Mucosa of gallbladder (tissue), 1 donor: ENCODE measurements around the gene ZCCHC3. TPM values are rescaled to one million over a fixed set of nuclear protein-coding genes. Genes with fewer than 3 reads are reported as not detected.

Experiments
- DNase-seq: peaks from one replicate; pipeline ENCODE4 v3.0.0-alpha.2; 2020; ENCODE audit warnings: low spot score
- total RNA-seq: library from RNA; stranded (reverse); gene quantifications from one replicate; pipeline ENCODE4 v1.2.1, GENCODE V29; 2021
- donor health status: DM: no; HTN: no; CAD: no.

Gene ZCCHC3
- total RNA-seq, 1 donor from 2014 or later = 16.7 TPM

DNA sequence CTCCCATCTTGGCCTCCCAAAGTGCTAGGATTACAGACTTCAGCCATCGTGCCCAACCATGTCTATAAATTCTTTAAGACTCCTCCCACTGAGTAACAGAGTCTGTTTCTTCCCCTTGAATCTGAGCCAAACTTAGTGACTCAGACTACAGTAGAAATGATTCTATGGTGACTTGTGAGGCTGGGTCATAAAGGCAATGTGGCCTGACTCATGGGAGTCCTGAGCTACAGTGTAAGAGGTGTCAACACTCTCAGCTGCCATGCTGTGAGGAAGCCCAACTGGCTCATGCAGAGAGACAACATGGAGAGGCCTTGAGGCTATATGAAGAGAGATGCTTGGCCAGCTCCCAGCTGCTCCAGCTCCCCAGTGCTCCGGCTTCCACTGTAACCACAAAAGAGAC is 44.3 kb downstream of the ZCCHC3 start:
- no peak for DNase-seq

DNA sequence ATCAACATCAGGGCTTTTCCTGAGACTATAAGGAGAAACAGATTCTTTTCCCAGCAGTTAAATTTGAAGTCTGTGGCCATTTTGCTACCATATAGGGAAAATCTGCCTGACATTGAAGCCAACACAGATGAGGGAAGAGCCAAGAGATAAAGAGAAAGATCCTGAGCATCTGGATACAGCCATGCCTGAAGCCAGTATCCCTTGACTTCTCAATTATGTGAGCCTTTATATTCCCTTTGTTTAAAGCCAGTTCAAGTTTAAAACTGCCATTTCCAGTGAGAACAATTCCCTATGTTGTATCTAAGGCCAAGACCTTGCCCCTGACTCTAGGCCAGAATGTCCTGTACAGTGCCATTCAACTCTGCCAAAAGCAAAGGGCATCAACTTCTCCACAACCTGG is 45.7 kb downstream of the ZCCHC3 start:
- DNase-seq = no peak

DNA sequence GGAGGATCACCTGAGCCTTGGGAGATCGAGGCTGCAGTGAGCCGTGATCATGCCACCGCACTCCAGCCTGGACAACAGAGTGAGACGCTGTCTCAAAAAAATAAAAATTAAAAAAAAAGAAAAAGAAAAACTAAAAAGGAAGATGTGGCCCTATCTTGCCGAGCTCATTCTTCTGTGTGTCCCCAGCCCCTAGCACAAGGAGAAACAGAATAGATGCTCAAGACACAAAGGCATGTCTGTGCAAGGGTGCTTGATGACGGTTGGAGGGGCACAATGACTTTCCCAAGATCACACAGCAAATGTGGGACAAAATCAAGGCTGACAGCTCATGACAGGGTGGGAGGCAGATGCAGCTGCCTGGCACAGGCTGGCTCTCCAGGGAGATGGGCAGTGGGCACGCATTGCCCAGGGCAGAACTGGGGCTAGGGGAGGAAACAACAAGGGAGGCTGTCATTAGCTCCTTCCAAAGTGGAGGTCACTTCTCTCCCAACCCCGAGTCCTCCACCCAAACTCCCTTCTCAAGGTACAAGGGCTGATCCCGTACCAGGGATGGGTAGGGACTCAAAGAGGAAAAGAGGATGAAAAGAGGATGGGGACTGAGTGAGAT is 48.8 kb downstream of the ZCCHC3 start:
- no peak for DNase-seq

DNA sequence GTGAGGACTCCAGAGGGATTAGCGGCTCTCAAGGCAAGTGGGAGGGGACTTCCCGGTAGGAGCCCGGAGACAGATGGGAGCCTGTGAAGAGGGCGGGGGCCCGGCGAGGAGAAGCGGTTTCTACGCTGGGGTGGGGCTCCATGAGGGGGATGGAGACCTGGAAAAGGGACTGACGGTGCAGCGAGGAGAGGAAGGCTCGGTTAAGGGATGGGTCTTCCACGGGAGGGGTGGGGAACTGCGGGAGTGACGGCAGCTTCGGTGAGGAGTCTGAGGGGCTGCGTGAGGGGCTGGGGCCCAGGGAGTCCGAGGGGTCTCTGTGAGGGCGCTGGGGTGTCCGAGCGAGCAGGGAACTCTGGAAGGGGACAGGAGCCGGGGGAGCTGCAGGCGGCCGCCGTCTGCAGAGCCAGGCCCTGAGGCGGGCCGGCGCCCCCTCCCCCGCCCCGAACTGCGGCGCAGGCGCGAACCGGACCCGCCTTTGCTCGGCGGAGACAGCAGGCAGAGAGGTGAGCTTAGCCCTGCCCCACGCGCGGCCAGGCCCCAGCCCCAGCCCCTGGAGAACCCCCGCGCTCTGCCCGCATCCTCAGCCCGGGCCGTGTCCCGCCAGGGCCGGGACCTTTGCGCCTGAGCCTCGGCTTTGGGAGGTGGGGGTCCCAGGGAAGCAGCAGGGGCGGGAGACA is 49.4 kb downstream of the ZCCHC3 start, which contains the start of gene NRSN2:
TSS of gene NRSN2 (plus strand) at position 472 of the 677 bp plus-strand sequence. CDS start 2,533 bp downstream, outside the sequence.
- peak; percentile 33 for DNase-seq

DNA sequence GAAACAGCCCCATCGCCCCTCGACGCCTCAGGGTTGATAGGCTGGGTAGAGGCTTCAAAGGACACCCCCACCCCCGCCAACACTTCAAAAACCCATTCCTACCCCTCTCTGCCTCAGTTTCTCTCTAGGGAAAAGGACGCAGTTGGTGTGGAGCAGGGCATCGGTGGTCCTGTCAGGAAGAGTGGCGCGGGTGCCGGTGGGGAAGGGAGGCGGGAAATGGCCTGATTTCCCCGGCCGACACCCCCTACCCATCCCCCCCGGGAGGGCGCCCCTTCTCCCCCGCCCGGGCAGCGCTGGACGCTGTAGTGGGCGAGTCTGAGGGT is 49.9 kb downstream of the ZCCHC3 start:
- no peak for DNase-seq

DNA sequence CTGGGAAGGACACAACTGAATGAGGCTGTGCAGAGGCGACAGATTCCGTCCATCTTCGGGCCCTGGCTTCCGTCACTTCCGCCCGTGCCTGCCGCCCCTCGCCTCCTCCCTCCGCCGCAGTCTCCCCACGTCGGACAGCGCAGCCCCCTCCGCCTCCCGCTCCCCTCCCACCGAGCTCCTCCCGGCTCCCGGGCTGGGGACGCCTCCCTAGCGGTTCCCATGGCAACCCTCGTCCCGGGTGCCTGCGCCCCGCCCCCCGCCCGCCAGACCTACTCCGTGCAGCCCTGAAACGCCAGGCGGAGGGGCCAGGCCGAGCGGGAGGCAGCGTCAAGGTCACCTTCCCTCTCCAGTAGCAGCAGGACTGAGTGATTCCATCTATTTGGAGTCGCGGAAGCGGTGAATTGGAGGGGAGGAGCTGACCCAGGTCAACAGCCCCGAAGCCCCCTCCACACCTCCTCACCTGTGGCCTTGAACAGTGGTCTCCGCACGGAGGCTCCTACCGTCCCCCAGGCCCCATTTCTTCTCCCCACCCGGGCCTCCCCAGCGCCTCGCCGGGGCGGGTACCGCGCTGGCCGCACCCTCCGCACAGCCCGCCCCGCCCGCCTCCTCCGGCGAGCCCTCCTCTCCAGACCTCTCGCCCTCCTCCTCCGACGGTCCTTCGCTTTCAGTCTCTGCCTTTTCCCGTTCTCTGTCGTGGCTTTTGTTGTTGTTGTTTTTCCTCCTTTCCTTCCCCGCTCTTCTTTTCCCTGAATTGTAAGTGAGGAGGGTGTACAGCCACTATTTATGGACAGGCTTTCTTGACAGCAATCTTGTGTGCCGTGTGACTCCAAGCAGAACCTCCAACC is 50.5 kb downstream of the ZCCHC3 start:
- peak; percentile 88 for DNase-seq

DNA sequence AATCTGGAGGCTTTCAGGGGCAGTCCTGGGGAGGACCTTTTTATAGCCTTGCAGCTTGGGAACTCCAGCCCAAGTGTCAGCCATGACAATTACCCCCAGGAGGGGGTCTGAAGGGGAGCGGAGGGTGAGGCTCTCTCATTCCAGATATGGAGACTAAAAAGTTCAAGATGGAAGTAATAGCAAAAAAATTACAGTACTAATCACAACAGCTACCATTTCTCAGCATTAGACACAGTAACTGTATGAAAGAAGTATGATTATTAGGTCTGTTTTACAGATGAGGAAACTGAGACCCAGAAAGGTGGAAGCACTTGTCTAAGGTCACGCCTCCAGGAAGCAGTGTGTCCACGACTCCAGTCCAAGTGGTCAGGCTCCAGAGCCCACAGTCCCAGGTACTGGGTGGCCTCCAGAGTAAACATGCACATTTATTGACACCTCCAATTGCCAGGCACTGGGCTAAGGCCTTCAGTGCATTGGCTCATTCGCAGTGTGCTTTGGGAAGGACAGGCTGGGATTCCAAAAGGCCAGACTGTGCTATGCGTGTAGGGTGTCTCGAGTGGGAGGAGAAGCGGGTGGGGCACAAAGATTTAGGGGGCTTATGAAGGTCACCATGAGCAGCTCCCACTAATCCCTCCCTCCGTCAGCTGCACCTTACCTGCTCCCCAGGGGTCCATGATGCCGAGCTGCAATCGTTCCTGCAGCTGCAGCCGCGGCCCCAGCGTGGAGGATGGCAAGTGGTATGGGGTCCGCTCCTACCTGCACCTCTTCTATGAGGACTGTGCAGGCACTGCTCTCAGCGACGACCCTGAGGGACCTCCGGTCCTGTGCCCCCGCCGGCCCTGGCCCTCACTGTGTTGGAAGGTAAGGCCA is 51.8 kb downstream of the ZCCHC3 start:
- no peak for DNase-seq

Other genes starting within 250 kb of the ZCCHC3 start
- gene DEFB125, start 209.9 kb upstream of the ZCCHC3 start, total RNA-seq = not detected
- gene DEFB126, start 155.0 kb upstream of the ZCCHC3 start, total RNA-seq = not detected
- not detected for gene DEFB127, start 140.1 kb upstream of the ZCCHC3 start, total RNA-seq
- gene DEFB128, start 107.9 kb upstream of the ZCCHC3 start, total RNA-seq = not detected
- gene DEFB129, start 70.3 kb upstream of the ZCCHC3 start, total RNA-seq = not detected
- gene DEFB132, start 39.8 kb upstream of the ZCCHC3 start, total RNA-seq = not detected
- 10.6 TPM for gene C20orf96, start 6.8 kb upstream of the ZCCHC3 start, total RNA-seq
- gene SOX12, start 28.0 kb downstream of the ZCCHC3 start, total RNA-seq = 17.5 TPM
- gene NRSN2, start 49.5 kb downstream of the ZCCHC3 start, total RNA-seq = 30.5 TPM
- 13.6 TPM for gene TRIB3, start 83.2 kb downstream of the ZCCHC3 start, total RNA-seq
- gene RBCK1, start 110.7 kb downstream of the ZCCHC3 start, total RNA-seq = 133 TPM
- gene TBC1D20, start 165.0 kb downstream of the ZCCHC3 start, total RNA-seq = 36.9 TPM
- gene CSNK2A1, start 246.2 kb downstream of the ZCCHC3 start, total RNA-seq = 91.6 TPM